ENCODE data around the gene DNAJC19.
"Not testable (repeated sequence)": the region's sequence is repeated elsewhere in the genome, so short reads cannot be mapped to it uniquely, and the experiment has no call there.

DNAJC19 gene

DNA sequence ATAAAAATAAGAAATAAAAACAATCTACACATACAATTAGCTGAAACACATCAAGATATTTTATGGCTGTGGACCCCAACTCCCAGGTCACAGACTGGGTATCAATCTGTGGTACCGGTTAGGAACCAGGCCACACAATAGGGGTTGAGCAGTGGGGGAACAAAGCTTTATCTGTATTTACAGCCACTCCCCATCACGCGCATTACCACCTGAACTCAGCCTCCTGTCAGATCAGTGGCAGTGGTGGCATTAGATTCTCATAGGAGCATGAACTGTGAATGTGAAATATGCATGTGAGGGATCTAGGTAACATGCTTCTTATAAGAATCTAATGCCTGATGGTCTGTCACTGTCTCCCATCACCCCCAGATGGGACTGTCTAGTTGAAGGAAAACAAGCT lies 17.7 kb upstream of the DNAJC19 start:
- no peak overlapping the region for H3K4me3 ChIP-seq (ENCODE audit: control insufficient read depth, low read depth, low read length)
- no peak for DNase-seq (ENCODE audit: low read depth)
- TF ChIP-seq, protein P1, sequence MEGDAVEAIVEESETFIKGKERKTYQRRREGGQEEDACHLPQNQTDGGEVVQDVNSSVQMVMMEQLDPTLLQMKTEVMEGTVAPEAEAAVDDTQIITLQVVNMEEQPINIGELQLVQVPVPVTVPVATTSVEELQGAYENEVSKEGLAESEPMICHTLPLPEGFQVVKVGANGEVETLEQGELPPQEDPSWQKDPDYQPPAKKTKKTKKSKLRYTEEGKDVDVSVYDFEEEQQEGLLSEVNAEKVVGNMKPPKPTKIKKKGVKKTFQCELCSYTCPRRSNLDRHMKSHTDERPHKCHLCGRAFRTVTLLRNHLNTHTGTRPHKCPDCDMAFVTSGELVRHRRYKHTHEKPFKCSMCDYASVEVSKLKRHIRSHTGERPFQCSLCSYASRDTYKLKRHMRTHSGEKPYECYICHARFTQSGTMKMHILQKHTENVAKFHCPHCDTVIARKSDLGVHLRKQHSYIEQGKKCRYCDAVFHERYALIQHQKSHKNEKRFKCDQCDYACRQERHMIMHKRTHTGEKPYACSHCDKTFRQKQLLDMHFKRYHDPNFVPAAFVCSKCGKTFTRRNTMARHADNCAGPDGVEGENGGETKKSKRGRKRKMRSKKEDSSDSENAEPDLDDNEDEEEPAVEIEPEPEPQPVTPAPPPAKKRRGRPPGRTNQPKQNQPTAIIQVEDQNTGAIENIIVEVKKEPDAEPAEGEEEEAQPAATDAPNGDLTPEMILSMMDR (IDR thresholded peaks at IDR 0.05; ENCODE audit: control insufficient read depth, insufficient read depth, low read depth, low read length, missing control alignments): no peak

DNA sequence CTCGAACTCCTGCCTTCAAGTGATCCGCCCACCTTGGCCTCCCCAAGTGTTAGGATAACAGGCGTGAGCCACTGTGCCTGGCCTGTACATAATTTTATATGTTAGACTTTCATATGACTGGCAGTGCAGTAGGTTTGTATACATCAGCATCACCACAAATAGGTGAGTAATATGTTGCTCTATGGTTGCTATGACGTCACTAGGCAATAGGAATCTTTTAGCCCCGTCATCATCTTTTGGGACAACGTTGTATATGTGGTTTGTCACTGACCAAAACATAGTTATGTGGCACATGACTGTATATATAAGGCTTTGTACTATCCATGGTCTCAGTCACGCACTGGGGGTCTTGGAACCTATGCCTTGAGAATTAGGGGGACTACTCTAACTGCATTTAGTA lies 17.0 kb upstream of the DNAJC19 start:
- TF ChIP-seq, protein P1 (IDR thresholded peaks at IDR 0.05; ENCODE audit: control insufficient read depth, insufficient read depth, low read depth, low read length, missing control alignments): no peak

DNA sequence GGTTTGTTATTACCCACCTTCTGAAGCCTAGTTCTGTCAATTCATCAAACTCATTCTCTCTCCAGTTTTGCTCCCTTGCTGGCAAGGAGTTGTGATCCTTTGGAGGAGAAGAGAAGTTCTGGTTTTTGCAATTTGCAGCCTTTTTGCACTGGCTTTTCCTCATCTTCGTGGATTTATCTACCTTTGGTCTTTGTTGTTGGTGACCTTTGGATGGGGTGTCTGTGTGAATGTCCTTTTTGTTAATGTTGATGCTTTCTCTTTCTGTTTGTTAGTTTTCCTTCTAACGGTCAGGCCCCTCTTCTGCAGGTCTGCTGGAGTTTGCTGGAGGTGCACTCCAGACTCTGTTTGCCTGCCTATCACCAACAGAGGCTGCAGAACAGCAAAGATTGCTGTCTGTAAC lies 13.9 kb upstream of the DNAJC19 start:
- H3K4me3 ChIP-seq (ENCODE audit: control insufficient read depth, low read depth, low read length); DNase-seq (ENCODE audit: low read depth): not testable (repeated sequence)

More for the DNA sequence above, 17.0 kb upstream of the DNAJC19 start:
- H3K4me3 ChIP-seq (ENCODE audit: control insufficient read depth, low read depth, low read length): no peak overlapping the region
- no peak for DNase-seq (ENCODE audit: low read depth)

DNA sequence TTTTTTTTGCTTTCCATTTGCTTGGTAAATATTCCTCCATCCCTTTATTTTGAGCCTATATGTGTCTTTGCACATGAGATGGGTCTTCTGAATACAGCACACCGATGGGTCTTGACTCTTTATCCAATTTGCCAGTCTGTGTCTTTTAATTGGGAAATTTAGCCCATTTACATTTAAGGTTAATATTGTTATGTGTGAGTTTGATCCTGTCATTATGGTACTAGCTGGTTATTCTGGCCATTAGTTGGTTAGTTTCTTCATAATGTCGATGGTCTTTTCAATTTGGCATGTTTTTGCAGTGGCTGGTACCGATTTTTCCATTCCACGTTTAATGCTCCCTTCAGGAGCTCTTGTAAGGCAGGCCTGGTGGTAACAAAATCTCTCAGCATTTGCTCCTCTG lies 12.8 kb upstream of the DNAJC19 start:
- not testable (repeated sequence) for DNase-seq (ENCODE audit: low read depth); H3K4me3 ChIP-seq (ENCODE audit: control insufficient read depth, low read depth, low read length)

DNA sequence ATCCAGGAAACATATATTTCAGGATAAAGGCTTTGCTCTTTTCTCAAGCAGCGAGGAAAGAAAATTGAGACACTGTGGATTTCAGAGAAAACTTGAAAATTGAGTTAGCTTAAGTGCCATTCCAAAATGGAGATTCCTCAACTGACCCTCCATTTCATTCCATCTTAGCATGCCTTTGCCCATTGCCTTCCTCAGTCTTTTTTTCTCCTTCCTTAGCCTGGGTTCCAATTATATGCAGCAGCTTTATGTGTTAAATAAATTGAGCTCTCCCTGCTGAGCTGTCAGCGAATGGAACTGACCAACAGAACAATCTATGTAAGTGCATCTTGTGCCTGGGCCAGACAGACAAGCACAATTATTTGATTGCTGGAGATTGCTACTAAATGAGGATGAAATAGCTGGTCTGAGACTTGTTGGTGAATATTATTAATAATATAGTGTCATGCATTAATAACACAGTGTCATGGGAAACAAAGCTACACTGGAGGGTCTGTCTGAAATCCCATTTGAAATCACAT lies 6.9 kb upstream of the DNAJC19 start:
- TF ChIP-seq, protein P1 (IDR thresholded peaks at IDR 0.05; ENCODE audit: control insufficient read depth, insufficient read depth, low read depth, low read length, missing control alignments): no peak
- no peak for DNase-seq (ENCODE audit: low read depth)
- no peak overlapping the region for H3K4me3 ChIP-seq (ENCODE audit: control insufficient read depth, low read depth, low read length)

DNA sequence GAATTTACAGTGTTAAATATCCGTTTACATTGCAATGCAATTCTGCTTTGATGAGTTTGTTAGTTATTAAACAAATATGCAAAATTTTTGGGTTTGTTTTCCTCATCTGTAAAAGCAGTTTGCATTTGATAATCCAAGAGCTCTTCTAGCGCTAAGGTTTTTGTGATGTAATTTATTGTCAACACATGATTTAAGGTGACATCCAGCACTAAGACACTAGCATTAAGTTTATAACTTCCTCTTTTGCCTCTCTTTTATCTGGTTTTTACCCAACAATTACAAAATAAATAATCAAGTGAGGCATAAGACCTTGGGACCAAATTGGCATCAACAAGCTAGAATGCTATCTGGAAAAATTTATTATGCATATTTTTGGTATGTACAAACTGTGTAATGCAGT lies 969 bp upstream of the DNAJC19 start:
- no peak for DNase-seq (ENCODE audit: low read depth)
- TF ChIP-seq, protein P1 (IDR thresholded peaks at IDR 0.05; ENCODE audit: control insufficient read depth, insufficient read depth, low read depth, low read length, missing control alignments): no peak
- H3K4me3 ChIP-seq (ENCODE audit: control insufficient read depth, low read depth, low read length): peak overlapping the region; percentile 68; the same call in 1 of the 2 replicates

DNA sequence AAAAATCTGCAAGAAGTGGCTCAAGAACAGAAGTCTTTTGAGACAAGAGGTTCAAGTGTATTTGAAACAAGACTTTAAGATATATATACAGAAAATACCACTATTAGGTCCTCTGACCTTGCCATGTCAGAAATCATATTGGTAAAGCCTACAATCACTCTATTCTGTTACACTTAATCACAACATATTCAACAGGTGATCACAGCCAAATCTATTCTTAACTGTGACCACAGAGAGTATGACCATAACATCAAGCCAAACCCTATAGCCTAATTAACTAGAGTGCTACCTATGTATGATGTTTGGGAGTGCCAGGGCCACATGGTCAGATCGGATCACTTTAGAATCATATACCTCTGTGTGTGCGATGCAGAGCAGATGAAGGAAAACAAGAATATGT lies 2.2 kb downstream of the DNAJC19 start:
- no peak for DNase-seq (ENCODE audit: low read depth)
- TF ChIP-seq, protein P1 (IDR thresholded peaks at IDR 0.05; ENCODE audit: control insufficient read depth, insufficient read depth, low read depth, low read length, missing control alignments): no peak
- no peak overlapping the region for H3K4me3 ChIP-seq (ENCODE audit: control insufficient read depth, low read depth, low read length)

DNA sequence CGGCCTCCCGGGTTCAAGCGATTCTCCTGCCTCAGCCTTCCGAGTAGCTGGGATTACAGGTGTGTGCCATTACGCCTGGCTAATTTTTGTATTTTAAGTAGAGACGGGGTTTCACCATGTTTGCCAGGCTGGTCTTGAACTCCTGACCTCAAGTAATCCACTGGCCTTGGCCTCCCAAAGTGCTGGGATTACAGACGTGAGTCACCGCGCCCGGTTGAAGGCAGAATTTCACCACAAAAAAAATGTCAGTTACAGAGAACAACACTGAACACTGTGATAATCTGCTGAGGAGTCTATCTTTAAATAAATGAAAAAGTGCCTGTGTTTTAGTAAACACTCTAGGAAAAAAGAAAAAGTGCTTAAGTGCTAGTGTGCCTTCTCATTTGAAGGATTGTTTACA lies 3.2 kb downstream of the DNAJC19 start:
- DNase-seq (ENCODE audit: low read depth): not testable (repeated sequence)

More for the DNA sequence above, 3.2 kb downstream of the DNAJC19 start:
- not testable (repeated sequence) for H3K4me3 ChIP-seq (ENCODE audit: control insufficient read depth, low read depth, low read length)

All from AG09309 (cell line).